DND-41 (cell line): ENCODE data around the gene MT1M.

Source experiments
- EZH2 ChIP-seq: IDR thresholded peaks from 3 replicates; pipeline ENCODE4 v1.6.1; 2012; ENCODE audit warnings: borderline replicate concordance, low read depth, mild to moderate bottlenecking, moderate library complexity, low read length, inconsistent platforms; ENCODE audit not compliant: severe bottlenecking
- TF ChIP-seq, protein P1 (sequence below): IDR thresholded peaks from 2 replicates; pipeline ENCODE4 v1.5.1; 2012; ENCODE audit warnings: borderline replicate concordance, low read length, moderate library complexity, mild to moderate bottlenecking; ENCODE audit not compliant: poor library complexity, severe bottlenecking; ENCODE audit errors: extremely low read depth

DNA sequence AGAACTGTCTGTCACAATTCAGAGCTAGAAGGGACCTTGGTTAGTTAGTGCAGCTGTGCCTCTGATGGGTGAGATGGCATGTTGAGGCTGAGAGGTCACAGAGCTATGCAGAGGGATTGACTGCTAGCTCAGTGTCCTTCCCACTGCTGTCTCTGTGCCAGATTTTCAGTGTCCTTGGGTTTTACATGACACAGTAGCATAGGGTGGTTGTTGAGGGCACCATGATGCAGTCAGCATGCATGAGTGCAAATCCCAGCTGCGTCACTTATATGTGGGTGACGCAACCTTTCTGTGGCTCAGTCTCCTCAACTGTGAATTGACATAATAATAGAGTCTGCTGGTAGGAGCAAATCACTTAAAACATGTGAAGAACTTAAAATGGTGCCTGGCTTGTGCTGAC, 8.7 kb downstream of the MT1M start:
- TF ChIP-seq, protein P1, sequence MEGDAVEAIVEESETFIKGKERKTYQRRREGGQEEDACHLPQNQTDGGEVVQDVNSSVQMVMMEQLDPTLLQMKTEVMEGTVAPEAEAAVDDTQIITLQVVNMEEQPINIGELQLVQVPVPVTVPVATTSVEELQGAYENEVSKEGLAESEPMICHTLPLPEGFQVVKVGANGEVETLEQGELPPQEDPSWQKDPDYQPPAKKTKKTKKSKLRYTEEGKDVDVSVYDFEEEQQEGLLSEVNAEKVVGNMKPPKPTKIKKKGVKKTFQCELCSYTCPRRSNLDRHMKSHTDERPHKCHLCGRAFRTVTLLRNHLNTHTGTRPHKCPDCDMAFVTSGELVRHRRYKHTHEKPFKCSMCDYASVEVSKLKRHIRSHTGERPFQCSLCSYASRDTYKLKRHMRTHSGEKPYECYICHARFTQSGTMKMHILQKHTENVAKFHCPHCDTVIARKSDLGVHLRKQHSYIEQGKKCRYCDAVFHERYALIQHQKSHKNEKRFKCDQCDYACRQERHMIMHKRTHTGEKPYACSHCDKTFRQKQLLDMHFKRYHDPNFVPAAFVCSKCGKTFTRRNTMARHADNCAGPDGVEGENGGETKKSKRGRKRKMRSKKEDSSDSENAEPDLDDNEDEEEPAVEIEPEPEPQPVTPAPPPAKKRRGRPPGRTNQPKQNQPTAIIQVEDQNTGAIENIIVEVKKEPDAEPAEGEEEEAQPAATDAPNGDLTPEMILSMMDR, result no peak
- TF ChIP-seq EZH2, result no peak
